GM12865 (cell line): Measurements from ENCODE around the gene ZBTB7C.

Experiments used
- DNase-seq: peaks from one replicate; pipeline ENCODE4 v3.0.0; 2010; ENCODE audit warnings: low read depth
- H3K4me3 ChIP-seq: 2 replicates; pipeline ENCODE4 v1.5.1; 2011; ENCODE audit warnings: mild to moderate bottlenecking, low read depth, low read length, control low read depth
- CTCF ChIP-seq: IDR thresholded peaks from 2 replicates; pipeline ENCODE4 v1.5.1; 2011; ENCODE audit warnings: low read length, control low read depth, low read depth, inconsistent platforms; ENCODE audit not compliant: insufficient read depth; ENCODE audit errors: missing control alignments

ZBTB7C gene

DNA sequence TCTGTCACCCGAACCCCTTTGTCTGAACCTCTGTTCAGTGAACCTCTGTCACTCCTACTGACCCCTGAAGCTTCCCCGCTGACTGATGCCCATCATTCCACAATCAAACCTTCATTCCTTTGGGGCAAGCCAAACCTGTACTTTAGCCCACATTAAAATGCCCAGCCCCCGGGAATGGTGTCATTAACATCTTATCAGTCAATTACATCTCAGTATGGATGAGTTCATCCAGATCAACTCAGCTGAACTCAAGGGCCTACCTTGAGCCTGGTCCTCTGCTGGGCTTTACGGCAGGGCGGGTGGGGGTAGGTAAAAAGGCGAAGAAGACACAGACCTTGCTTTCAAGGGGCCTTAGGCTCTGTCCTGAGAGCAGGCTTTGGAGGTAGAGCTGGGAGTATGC lies 324.3 kb downstream of the ZBTB7C start:
- no peak overlapping the region for H3K4me3 ChIP-seq
- no peak for DNase-seq
- no peak for TF ChIP-seq CTCF

DNA sequence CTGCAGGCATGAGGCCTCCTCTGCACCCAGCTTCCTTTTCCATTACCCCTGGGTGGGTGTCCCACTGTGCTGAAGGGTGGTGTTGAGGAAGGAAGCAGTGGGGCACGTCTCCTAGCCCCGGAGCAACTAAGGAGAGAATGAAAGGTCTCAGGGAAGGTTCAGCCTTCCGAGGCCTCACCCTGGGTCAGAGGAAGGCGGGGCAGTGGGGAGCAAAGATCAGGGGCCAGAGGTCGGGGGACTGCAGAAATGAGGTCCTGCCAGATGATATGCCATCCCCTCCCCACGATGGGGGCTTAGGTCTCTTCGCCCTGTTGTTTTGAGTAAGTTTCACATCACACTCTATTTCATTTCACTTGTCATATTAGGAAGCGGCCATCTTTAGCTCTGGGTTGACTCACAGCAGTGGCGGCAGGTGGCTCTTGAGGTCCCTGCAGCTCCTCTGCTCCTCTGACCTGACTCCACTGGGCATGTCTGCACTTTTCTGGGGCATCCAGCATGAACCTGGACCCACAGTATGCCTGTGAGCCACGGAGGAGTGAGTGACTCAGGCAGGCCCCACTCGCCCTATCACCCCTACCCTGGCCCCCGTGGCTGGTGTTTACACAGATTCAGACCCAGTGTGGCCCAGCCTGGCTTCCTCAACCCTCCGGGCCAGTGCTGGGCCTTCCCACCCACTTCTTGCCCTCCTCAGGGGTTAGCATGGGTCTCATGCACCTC lies 325.0 kb downstream of the ZBTB7C start:
- DNase-seq: no peak
- TF ChIP-seq CTCF: no peak
- H3K4me3 ChIP-seq: no peak overlapping the region

DNA sequence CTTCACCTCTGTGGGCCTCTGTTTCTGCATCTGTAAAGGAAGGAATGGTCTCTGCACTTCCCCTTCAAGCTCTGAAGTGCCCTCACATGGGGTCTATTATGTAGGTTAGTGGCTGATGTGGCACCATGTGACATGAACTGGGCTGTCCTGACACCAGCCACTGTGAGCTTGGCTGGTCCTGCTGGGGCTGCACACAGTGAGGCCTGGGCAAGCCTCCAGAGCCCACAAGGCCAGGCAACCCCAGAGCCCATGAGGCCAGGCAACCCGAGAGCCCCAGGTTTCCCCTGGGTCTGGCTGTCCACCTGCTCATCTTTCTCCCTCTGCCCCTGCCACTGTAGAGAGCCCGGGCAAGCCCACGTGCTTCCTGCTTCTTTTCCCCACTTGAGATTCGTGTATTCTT lies 328.6 kb downstream of the ZBTB7C start:
- TF ChIP-seq CTCF: no peak
- H3K4me3 ChIP-seq: no peak overlapping the region
- no peak for DNase-seq

DNA sequence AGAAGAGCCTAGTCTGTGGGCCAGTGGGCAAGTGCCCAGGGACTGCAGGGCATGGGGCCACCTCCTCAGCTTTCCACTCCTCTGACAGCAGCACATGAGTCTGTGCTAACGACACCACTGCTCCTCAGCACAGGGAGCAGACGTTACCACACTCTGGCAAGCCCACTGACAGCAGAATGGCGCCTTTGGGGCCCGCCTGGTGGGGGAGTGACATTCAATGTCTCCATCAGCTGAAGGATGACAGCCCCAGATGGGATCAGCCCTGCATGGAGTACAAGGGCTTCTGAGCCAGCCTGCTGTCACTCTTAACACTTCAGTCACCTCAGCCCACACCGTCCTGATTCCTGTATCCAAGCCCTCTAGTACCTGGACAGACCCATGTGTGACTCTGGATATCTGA lies 329.3 kb downstream of the ZBTB7C start:
- no peak overlapping the region for H3K4me3 ChIP-seq
- no peak for DNase-seq
- TF ChIP-seq CTCF: no peak

DNA sequence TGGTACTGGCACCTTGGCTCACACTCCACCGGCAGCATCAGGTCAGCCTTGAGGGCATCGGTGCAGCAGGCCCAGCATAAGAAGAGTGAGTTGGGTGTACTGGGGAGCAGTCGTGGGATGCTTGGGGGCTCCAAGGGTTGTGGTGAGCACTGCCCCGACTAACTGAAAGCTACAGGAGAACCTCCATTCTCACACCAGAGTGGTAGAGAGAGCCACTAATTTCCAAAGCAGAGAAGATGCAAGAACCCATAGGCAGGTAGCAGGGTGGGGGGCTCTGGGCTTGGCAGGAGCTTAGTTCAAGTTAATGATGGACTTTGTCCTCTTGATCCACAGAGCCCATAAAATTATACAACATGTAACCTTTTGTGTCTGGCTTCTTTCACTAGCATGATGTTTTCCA lies 330.7 kb downstream of the ZBTB7C start:
- no peak for DNase-seq
- H3K4me3 ChIP-seq: no peak overlapping the region
- TF ChIP-seq CTCF: no peak

- TF ChIP-seq CTCF: no peak
- no peak for DNase-seq
- H3K4me3 ChIP-seq: no peak overlapping the region
Measured at GRCh38 chr18:48077291-48077690, 331.9 kb downstream of the ZBTB7C start.

GRCh38 chr18:48076461-48076860 lies 332.7 kb downstream of the ZBTB7C start:
- H3K4me3 ChIP-seq: no peak overlapping the region
- no peak for DNase-seq
- no peak for TF ChIP-seq CTCF
